ENCODE results near the gene ARSB. TPM values are rescaled to one million over a fixed set of nuclear protein-coding genes. Genes with fewer than 3 reads are reported as not detected.

The ARSB gene
- total RNA-seq, 4 donors from 2014 or later: 9.1 to 12.7 (median 10.7) TPM

- no peak for DNase-seq
- H3K9me3 ChIP-seq: no peaks in the 10 kb centered on the region
- no peak overlapping the region for H3K4me3 ChIP-seq
- H3K36me3 ChIP-seq: no peaks in the 10 kb centered on the region
- in situ Hi-C loops (cut with MboI; ENCODE audit: low pct_ligation_motif_present in 1 of 4, low pct_unique_long_range_greater_than_20kb in 1 of 4, low sequenced_read_pairs in 3 of 4) (no loop called here), intact Hi-C loops (cut with DNase I; ENCODE audit: low total_unique reads) (no loop called here)
- no peak for TF ChIP-seq POLR2A (IDR thresholded peaks at IDR 0.05)
- TF ChIP-seq EP300 (IDR thresholded peaks at IDR 0.05; ENCODE audit: low read depth): no peak
- TF ChIP-seq POLR2AphosphoS5 (IDR thresholded peaks at IDR 0.05): no peak
- TF ChIP-seq CTCF (IDR thresholded peaks at IDR 0.05): no peak
- 71 to 100% methylated on average over 1 to 3 of the region's 3 CpGs for WGBS, 2 donors (ENCODE audit: low coverage in 1 of 2)
- H3K27ac ChIP-seq: no peak overlapping the region
- no peaks in the 10 kb centered on the region for H3K27me3 ChIP-seq
- no peaks in the 10 kb centered on the region for H3K4me1 ChIP-seq
Observed at GRCh38 chr5:78838753-78839152, 146.4 kb downstream of the ARSB start.

GRCh38 chr5:78837836-78838235, 147.3 kb downstream of the ARSB start:
- Histone ChIP-seq H3K4me3 (no peak overlapping the region), H3K27ac (no peak overlapping the region), H3K36me3 (no peaks in the 10 kb centered on the region), H3K9me3 (no peaks in the 10 kb centered on the region), H3K27me3 (no peaks in the 10 kb centered on the region), H3K4me1 (no peaks in the 10 kb centered on the region)
- TF ChIP-seq POLR2AphosphoS5 (IDR thresholded peaks at IDR 0.05) (no peak), POLR2A (IDR thresholded peaks at IDR 0.05) (no peak), EP300 (IDR thresholded peaks at IDR 0.05; ENCODE audit: low read depth) (no peak), CTCF (IDR thresholded peaks at IDR 0.05) (no peak)
- DNase-seq: no peak
- intact Hi-C loops (cut with DNase I; ENCODE audit: low total_unique reads) (no loop called here), in situ Hi-C loops (cut with MboI; ENCODE audit: low pct_ligation_motif_present in 1 of 4, low pct_unique_long_range_greater_than_20kb in 1 of 4, low sequenced_read_pairs in 3 of 4) (no loop called here)
- 73 to 98% methylated on average over 4 to 5 of the region's 5 CpGs for WGBS, 2 donors (ENCODE audit: low coverage in 1 of 2)

- Histone ChIP-seq H3K9me3 (no peaks in the 10 kb centered on the region), H3K27me3 (no peaks in the 10 kb centered on the region), H3K4me3 (no peak overlapping the region), H3K36me3 (no peaks in the 10 kb centered on the region), H3K27ac (no peak overlapping the region), H3K4me1 (peaks cover 0 to 4% (median 1%) of the 10 kb centered on the region in 4 donors)
- intact Hi-C loops (cut with DNase I; ENCODE audit: low total_unique reads): no loop called here
- in situ Hi-C loops (cut with MboI; ENCODE audit: low pct_ligation_motif_present in 1 of 4, low pct_unique_long_range_greater_than_20kb in 1 of 4, low sequenced_read_pairs in 3 of 4): no loop called here
- WGBS, 2 donors (ENCODE audit: low coverage in 1 of 2): 98 to 100% methylated on average over 8 to 9 of the region's 9 CpGs
- DNase-seq: no peak
- TF ChIP-seq POLR2AphosphoS5 (IDR thresholded peaks at IDR 0.05) (no peak), POLR2A (IDR thresholded peaks at IDR 0.05) (no peak), CTCF (IDR thresholded peaks at IDR 0.05) (no peak), EP300 (IDR thresholded peaks at IDR 0.05; ENCODE audit: low read depth) (no peak)
Observed at GRCh38 chr5:78835176-78835575, 149.9 kb downstream of the ARSB start.

GRCh38 chr5:78833284-78833683, 151.8 kb downstream of the ARSB start:
- Histone ChIP-seq H3K27ac (no peak overlapping the region), H3K27me3 (no peaks in the 10 kb centered on the region), H3K9me3 (no peaks in the 10 kb centered on the region), H3K36me3 (no peaks in the 10 kb centered on the region), H3K4me1 (peaks cover 0 to 10% (median 3%) of the 10 kb centered on the region in 4 donors), H3K4me3 (no peak overlapping the region)
- TF ChIP-seq POLR2AphosphoS5 (IDR thresholded peaks at IDR 0.05) (no peak), POLR2A (IDR thresholded peaks at IDR 0.05) (no peak), CTCF (IDR thresholded peaks at IDR 0.05) (no peak), EP300 (IDR thresholded peaks at IDR 0.05; ENCODE audit: low read depth) (no peak)
- no peak for DNase-seq
- in situ Hi-C loops (cut with MboI; ENCODE audit: low pct_ligation_motif_present in 1 of 4, low pct_unique_long_range_greater_than_20kb in 1 of 4, low sequenced_read_pairs in 3 of 4) (no loop called here), intact Hi-C loops (cut with DNase I; ENCODE audit: low total_unique reads) (no loop called here)
- whole genome bisulfite sequencing, 2 donors (ENCODE audit: low coverage in 1 of 2): 80 to 95% methylated on average over 2 to 3 of the region's 3 CpGs

All from transverse colon (tissue), 4 donors.